ENCODE measurements around the gene PIEZO2.
"Not testable (repeated sequence)": the region's sequence is repeated elsewhere in the genome, so short reads cannot be mapped to it uniquely, and the experiment has no call there.

Gene PIEZO2

DNA sequence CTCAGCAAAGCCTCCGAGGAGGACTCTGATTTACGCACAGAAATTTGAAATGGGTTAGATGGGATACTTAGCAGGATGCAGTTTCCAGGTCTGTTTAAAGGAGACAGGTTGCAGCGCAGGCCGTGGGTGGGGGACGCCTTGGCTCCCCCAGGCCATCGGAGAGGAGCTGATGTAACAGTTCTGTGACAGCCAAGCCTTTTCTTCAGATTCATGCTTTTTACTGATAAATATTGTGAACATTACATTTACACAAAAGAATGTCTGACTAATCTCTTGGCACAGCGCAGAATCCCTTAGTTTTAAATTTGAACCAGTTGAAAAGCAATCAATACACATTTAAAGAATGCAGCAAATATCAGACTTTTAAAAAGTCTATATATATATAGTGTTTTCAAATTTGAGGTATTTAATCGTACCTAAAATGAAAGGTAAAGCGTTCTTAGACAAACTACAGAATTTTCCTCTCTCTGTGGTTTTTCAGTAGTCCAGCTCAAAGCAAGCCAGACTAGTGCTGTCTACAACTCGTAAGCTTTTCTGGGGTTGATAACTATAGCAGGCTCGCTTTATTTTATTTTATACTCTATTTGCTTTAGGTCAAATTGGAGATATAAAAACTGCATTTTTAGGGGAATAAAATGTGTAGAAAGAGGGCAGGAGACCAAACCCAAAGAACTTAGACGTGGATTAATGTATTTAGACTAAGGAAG is 221.9 kb downstream of the PIEZO2 start:
- peak; percentile 60 for DNase-seq (ENCODE audit: low spot score)

DNA sequence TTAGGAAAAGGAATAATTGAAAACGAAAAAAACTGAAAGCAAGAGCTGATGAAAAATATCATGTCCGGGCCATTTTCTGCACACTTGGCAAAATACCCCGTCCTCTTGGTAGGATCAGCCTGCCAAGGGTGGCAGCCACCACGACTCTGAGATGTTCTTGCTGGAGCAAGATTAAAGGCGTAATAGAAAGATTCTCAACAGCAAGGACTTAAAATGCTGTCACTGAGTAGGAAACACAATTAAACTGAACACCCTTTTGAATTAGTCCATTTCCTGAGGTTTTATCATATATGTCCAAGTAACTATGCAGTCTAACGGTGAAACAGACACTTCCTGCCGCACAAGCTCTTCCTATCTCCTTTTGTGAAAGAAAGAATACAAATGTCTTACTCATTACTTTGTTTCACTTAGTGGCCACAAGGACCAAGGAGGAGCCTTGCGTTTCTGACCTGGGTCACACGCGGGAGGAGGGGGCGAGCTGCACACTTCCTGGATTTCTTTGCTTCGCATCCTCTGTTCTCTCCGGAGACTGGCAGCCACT is 222.7 kb downstream of the PIEZO2 start:
- DNase-seq (ENCODE audit: low spot score) = peak; percentile 39

DNA sequence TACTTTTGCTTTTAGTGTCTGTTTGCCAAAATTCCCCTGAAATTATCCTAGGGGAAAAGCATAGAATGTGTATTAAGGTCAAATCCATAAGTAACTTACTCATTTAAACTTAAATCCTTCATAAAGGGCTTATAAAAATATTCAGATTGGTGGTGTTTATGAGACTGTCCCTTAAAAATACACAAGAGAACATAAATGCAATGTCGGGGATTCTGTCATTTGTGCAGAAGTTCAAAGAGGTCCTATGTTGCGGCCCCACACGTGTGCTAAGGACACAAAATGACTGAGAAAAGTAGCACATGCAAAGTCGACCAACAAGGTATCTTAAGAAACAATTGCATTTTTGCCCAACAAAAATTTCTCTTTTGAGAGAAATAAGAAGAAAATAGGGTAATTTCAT is 225.1 kb downstream of the PIEZO2 start:
- DNase-seq (ENCODE audit: low spot score) = no peak

DNA sequence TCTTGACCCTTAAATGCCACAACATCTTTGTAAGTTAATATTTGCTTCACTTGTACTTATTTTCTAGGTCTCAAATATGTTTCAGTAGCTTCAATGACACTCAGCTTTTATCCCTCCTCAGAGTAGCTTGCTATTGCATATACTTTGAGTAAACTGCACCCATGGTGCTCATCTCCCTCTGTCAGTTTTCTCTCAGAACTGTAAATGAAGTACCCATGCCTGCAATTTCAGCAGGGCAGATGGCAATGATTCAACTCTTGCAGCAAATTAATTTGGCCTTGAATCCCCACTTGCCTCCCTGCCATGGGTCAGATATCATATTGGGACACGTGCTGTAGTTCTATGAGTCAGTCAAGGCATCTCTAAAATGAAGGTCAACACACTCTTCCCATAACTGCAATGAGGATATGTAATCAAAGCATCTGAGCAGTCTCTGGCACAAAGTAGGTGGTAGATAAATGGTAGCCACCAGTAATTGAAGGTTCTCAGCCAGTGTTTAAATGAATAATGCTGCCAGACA is 225.8 kb downstream of the PIEZO2 start:
- no peak for DNase-seq (ENCODE audit: low spot score)

DNA sequence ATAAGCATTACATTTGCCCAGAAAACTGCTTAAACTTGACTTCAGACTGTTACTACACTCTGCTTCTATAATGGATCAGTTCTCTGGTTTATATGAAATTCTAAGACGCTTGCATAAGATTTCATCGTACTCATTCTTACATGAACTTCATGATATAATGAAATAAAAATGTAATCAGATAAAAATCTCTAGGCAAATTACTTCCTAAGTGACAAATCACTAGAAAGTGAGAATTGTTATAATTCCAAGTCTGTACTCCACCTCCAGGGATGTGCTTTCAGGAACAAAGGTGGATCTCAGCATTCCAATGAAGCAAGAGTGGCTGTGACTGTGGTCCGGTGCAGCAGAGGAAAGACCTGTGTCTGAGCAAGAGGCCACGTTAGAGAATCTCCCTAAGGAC is 226.2 kb downstream of the PIEZO2 start:
- no peak for DNase-seq (ENCODE audit: low spot score)

DNA sequence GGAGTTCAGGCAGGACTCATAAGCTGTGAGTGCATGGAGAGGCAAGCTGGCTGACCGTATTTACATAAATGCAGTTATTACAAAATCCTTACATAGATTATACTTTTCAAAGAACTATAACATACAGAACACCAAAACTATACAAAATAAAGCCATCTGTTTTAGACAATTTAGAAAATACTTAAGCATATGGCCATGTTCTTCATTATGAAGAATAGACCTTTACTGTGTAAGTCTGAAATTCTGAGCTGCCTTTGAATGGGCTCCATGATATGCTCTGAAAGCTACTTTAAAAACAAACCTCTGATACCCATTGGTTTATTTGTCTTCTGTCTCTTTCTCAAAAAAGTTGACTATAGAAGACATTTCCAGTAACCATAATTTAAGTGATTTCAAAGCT is 226.7 kb downstream of the PIEZO2 start:
- DNase-seq (ENCODE audit: low spot score) = not testable (repeated sequence)

DNA sequence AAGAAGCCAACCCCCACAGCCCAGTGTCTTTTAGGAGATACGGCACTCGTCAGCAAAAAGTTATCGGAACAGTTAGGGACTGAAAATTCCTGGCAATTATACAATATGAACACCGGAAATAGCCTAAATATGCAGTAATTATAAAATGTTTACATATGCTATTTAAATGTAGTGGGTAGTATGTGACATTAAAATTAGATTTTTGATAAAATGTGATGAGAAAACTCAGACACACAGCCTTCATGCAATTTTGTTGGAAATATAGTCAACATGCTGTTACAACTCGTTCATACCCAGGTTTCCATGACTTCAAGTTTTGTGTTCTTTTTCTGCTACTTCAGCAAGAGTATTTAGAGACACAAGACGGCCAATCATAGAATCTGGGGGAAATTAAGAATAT is 229.1 kb downstream of the PIEZO2 start:
- DNase-seq (ENCODE audit: low spot score) = not testable (repeated sequence)

DNA sequence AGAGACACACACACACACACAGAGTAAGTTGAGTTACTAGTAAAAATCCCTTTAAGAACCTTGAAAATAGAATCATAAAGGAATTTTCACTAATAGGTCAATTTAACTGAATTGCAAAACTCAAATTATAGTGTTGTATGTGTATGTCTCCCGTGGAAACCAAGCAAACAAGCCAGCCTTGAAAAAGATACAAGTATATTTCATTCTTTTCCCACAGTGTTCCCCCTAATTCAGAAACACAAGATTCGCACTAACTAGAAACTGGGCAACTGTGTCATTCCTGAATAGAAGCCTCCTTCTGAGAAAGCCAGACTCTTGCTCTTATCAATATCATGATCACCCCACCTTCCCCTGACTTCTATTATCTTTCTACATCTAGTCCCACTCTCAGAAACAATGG is 229.5 kb downstream of the PIEZO2 start:
- no peak for DNase-seq (ENCODE audit: low spot score)

DNA sequence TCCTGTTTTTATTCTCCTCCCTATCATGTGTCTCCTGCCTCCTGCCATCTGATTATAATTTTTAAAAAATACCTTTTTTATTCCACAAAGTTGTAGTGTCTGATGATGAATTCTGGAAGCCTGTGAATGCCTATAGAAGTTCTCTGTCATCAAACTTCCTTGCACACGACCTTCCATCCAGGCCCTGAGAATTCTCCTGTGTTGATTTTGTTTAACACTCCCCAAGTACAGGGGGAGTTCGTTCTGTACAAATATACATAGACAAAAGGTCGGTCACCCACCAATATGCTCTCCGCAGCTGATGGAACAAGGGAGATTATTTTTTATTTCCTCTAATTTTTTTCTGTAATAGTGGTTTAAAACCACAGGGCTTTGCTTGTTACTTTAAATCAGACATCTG is 232.5 kb downstream of the PIEZO2 start:
- DNase-seq (ENCODE audit: low spot score) = no peak

DNA sequence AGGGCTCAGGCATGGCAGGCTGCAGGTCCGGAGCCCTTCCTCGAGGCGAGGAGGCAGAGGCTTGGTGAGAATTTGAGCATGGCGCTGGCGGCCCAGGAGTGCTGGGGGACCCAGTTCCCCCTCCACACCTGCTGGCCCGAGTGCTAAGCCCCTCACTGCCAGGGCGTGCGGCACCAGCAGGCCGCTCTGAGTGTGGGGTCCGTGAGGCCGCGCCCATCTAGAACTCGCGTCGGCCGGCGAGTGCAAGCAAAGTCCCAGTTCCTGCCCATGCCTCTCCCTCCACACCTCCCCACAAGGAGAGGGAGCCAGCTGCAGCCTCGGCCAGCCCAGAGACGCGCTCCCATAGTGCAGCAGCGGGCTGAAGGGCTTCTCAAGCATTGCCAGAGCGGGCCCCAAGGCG is 233.0 kb downstream of the PIEZO2 start:
- DNase-seq (ENCODE audit: low spot score) = no peak

DNA sequence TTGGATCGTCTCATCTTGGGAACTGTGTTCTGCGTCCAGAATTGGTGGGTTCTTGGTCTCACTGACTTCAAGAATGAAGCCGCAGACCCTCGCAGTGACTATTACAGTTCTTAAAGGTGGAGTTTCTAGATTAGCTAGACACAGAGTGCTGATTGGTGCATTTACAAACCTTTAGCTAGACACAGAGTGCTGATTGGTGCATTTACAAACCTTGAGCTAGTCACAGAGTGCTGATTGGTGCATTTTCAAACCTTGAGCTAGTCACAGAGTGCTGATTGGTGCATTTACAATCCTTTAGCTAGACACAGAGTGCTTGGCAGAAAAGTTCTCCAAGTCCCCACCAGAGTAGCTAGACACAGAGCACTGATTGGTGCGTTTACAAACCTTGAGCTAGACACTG is 233.6 kb downstream of the PIEZO2 start:
- DNase-seq (ENCODE audit: low spot score) = not testable (repeated sequence)

DNA sequence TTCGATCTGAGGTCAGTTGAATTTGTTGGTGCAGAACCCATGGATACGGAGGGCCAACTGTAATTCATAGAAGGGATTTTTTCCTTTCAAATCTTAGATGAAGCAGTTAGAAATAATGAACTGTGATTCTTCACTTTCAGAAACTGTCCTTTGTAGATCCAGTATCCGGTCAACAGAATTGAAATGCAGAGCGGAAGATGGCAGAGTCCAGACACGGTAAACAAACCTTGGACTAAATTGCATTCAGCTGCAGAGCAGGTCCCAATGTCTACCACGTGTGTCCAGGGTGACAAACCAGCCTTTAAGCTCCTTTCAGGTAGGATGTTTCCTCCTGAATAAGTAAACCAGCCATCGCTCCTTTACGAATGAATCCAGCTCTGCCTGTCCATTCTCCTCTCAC is 234.8 kb downstream of the PIEZO2 start:
- DNase-seq (ENCODE audit: low spot score) = not testable (repeated sequence)

DNA sequence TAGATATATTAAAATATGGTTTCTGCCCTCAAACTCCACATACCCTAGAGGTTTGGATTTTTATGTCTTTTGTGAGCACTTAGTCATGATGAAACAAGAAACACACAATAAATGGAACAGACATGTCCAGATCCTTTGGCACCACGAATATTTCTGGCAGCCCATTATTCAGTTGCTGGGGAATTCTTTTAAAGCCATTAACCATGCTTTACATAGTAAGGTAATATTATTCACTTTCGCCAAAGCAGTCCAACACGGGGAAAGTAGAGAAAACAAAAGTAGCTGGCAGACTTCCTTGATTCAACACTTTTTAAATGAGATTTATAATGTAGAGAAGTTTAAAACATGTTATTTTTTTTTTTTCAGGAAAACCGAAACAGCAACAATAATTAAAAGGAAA is 235.4 kb downstream of the PIEZO2 start:
- no peak for DNase-seq (ENCODE audit: low spot score)

DNA sequence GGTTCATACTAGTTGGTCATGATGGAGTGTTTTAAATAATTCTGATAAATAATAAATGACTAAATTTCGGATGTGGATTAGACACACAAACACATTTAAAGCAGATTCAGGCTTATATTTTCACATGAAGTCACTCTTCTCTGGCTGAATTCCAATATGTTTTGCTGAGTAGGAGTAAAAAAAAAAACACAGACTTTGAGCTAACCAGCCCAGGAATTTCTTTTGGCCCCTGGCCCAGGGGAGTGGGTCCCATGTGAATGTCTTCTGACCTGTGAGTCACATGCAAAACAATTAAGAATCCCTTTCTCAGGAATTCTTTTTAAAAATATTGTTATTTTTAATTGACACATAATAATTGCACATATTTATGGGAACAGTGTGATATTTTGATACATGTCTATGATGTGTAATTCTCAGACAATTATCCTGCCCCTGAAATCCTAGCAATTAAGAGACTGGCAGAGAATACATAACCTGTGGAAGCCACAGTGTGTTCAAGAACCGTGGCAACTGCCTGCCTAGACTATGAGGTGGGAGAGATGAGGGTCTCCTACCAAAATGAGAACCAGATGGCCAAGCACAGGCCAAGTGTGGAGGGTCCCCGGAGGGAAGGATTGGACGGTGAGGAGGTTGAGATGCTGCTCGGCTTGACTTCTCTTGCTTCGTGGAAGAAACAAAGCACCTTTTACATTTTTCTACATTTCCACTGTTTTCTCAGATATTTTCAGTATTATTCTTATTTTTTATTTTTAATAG is 236.4 kb downstream of the PIEZO2 start:
- DNase-seq (ENCODE audit: low spot score) = no peak

DNA sequence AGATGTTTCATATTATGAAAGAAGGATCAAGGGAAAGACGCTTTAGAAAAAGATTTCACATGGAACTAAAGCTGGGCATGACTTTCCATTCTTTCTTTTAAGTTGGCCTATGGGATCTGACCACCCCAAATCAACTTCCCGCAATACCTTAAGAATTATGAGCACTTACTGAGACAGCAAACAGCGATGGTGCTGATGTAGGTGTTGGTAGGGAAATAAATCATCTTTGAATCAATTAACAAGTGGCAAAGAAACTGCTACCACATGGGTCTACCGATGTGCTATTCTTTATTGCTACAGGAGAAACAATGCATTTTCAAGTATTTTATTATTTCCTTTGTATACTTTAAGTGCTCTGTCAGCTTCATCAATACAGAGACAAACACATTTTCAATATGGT is 239.6 kb downstream of the PIEZO2 start:
- no peak for DNase-seq (ENCODE audit: low spot score)

DNA sequence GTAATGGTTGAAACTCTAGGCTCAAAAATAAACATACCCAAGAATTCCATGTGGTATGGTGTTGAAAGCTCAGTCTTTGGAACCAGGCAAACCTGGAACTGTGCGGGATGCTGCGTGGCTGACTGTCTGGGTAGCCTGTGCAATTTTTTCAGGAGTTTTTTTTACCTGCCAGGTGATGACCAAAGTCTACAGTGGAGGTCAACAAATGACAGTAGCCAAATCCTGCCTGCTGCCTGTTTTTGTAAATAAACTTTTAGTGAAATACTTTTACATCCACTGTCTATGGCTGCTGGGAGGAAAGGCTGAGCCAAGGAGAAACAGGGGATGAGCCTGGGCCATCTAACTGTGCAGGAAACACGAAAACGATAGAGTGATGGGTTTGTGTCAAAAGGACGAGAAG is 240.6 kb downstream of the PIEZO2 start:
- DNase-seq (ENCODE audit: low spot score) = no peak

DNA sequence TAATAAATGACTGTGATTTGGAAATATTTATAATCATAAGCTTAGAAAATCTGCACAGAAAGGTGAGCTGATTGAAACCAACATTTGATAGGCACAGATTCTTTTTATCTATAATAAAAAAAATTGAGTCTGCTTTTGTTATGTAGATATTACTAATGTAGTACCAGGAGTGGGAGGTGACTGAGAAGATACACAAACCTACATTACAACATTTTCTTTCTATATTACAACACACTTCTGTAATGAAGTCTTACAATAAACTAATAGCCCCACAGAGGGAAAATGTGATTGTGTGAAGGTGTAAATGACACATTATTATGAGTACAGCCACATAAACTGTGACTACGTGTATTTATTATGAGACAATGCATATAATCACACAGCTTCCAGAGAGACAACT is 241.6 kb downstream of the PIEZO2 start:
- DNase-seq (ENCODE audit: low spot score) = no peak

DNA sequence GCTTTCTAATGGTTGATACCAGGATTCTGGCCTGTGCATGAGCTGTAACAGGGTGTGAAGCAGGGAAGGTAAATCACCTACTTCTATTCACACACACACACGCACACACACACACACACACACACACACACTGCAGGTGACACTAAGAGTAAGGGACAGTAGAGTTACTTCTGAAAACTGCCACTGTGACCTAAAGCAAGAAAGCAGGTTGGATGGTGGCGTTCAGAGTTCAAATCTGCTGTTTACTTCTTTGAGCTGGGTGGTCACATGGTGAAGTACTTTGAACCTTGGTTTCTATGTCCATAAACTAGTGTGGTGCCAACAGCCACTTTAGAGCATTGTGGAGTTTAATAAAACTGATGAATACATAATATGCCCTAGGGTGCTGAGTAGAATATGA is 248.0 kb downstream of the PIEZO2 start:
- no peak for DNase-seq (ENCODE audit: low spot score)

DNA sequence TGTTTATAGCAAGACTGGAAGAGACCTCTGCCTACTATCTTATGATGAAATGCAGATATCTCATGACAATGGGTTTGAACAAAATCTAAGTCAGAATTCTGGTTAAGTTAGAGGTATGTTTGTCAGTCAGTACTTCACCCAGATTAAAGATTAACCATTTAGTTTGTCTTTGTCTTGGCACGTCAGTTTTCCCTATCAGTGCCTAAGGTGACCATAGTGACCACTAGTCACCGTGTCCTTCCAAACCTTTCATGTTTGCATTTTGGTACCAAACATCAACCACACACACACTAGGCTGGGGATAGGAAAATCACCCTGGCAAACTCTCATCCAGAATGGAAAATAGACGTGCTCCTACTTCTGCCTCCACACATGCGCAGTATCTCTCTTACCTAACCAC is 248.9 kb downstream of the PIEZO2 start:
- no peak for DNase-seq (ENCODE audit: low spot score)

DNA sequence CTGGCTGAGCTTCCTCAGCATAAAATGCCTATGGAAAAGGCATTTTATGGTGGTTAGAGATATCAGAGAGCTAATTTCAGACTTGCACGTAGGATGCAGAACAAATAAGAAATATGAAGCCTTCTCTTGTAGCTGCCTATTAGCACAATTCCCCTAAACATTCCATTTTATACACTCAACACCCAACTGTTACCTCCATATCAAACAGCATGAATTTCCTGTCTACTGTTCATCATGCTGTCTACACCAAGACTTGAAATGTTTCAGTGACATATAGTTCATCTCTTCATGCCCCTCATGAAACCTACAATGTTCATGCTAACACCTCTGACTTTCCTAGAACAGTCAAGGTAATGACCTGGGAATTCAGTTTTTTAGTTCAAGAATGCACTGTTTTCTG is 249.9 kb downstream of the PIEZO2 start:
- no peak for DNase-seq (ENCODE audit: low spot score)

DNA sequence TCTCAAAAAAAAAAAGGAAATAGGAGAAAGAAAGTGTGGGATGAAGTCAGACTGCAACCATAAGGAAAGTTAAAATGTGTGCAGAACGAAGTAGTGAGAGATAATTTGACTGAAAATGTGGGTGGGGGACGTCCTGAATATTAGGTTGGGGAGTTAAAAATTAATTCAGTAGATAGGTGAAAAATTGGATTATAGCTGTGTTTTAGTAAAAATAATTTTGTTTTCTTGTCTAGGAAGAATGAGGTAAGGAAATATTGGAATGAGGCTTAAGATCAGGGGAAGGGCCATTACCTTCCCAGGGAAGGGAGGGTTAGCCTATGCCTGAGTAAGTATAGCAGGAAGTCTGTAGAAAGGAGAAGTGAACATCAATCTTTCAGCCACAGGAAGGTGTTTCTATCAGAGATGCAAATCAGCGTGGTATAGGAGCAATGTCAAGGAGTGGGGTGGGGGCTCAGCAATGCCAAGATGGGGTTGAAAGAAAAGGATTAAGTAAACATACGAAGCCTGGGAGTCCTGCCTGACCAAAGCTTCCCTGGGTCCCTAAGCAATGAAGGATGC is 250.9 kb downstream of the PIEZO2 start:
- no peak for DNase-seq (ENCODE audit: low spot score)

DNA sequence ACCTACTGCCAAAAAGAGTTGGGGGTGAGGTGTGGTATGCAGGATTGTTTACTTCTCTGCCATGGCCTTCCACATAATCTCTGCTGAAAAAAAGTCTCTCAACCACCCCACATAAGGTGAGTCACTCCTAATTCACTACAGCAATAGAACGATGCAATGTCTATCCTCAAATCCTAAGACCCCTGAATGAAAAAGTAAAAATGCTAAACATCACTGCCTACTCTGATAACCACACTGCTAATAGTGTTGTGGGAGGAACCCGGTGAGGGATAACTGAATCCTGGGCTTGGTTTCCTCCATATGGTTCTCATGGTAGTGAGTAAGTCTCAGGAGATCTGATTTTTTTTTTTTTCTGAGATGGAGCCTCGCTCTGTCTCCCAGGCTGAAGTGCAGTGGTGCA is 252.5 kb downstream of the PIEZO2 start:
- no peak for DNase-seq (ENCODE audit: low spot score)

DNA sequence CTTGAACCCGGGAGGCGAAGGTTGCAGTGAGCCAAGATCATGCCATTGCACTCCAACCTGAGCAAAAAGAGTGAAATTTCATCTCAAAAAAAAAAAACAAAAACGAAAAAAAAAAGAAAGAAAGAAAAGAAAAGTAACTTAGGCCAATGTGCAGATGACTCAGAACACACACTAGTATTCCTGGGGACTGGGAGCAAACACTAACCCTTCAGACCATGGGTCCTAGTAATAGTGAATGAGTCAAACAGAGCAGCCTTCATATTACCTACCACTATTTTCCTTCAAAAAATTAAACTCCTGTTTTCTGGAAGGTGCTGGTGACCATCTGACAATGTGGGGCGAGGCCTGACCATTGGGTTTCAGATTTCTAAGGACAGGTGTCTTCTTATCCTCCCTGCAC is 253.4 kb downstream of the PIEZO2 start:
- DNase-seq (ENCODE audit: low spot score) = no peak
